Progenitor cell of endocrine pancreas (in vitro differentiated cells): ENCODE data around the gene GAB2. TPM values are rescaled to one million over a fixed set of nuclear protein-coding genes. Genes with fewer than 3 reads are reported as not detected.
A peak's percentile ranks its signal among the peaks of the same experiment; 100 is the strongest.

Experiments
- DNase-seq: peaks from one replicate; pipeline ENCODE4 v3.0.0; 2021; ENCODE audit warnings: low spot score; ENCODE audit not compliant: unreplicated experiment
- H3K27ac Mint-ChIP-seq: 2 replicates; pipeline ENCODE4 v1.8.0; 2021; ENCODE audit warnings: mild to moderate bottlenecking, moderate library complexity, mixed read lengths
- H3K27me3 Mint-ChIP-seq: 2 replicates; pipeline ENCODE4 v1.8.0; 2021; ENCODE audit warnings: mixed read lengths
- H3K36me3 Mint-ChIP-seq: 2 replicates; pipeline ENCODE4 v1.8.0; 2022; ENCODE audit warnings: mixed read lengths; ENCODE audit not compliant: insufficient read depth
- H3K4me1 Mint-ChIP-seq: 2 replicates; pipeline ENCODE4 v1.8.0; 2021; ENCODE audit warnings: low read depth, mixed read lengths
- H3K4me3 Mint-ChIP-seq: 2 replicates; pipeline ENCODE4 v1.8.0; 2021; ENCODE audit warnings: low read depth, mild to moderate bottlenecking, moderate library complexity, mixed read lengths
- H3K9me3 Mint-ChIP-seq: 2 replicates; pipeline ENCODE4 v1.8.0; 2021; ENCODE audit warnings: low read depth, mixed read lengths
- CTCF ChIP-seq: fragments of 200-600 bp; sonication (generic); IDR thresholded peaks from one replicate; pipeline ENCODE4 v1.5.0; 2021; ENCODE audit warnings: antibody characterized with exemption, mild to moderate bottlenecking; ENCODE audit not compliant: unreplicated experiment
- total RNA-seq: library from RNA; stranded (reverse); gene quantifications from 2 replicates; pipeline ENCODE4 v1.2.1, GENCODE V29; 2021

Gene GAB2
- total RNA-seq, 1 donor from 2014 or later = 37.6 TPM

DNA sequence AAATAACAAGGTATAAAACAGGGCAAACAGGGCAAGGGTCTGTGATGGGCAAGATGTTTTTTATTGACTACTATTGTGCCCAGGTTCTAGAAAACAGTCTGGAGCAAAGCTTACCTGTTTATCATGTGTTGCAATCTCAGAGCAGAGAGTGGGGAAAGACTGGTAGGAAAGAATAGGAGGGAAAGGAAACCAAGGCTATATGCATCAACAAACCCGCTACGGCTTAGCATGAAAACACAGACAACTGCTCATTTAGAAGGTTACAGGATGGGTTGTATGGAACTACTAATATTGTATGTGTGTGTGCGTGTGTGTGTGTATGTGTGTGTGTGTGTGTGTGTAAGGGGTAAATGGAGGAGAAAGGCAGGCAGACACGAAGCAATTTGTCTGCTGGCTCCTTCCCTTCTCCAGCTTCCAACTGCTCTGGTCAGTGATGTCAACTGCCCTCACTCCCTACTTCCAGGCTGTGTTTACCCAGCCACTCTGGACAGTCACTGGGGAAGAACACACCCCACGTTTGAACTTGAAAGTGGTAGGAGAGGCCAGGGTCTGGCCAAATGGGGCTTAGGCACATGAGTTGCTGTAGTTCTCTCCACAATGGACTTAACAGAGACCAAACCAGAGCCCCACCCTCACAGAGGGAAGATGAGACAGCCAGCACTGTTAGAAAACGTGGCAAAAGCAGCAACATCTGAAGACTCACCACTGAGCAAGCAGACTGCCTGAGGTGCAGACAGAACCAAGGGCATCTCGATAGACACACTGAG, 47.0 kb downstream of the GAB2 start:
- Mint-ChIP-seq H3K27ac (no peak overlapping the region), H3K9me3 (peaks cover 3% of the 10 kb centered on the region), H3K4me3 (no peak overlapping the region), H3K36me3 (no peaks in the 10 kb centered on the region), H3K27me3 (no peaks in the 10 kb centered on the region), H3K4me1 (peaks cover 16% of the 10 kb centered on the region)
- no peak for DNase-seq
- no peak for TF ChIP-seq CTCF

DNA sequence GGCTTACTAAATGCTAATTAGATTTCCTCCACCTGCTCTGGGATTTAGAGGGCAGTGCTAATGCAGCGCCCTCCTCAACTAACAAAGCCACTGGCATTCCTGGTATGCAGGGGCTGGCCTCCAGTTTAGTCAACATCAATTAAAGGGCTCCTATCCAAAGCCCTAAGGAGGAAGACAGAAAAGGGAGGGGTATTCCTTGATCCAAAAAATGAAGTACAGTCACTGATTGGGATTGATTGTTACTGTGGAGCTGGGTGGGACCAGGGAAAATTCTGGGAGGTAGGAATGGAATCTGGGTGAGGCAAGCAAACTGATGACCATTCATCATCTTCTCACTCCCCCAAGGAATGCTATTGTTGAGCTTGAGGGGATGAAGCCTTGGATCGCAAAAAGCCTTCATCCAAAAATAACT, 52.2 kb downstream of the GAB2 start:
- Mint-ChIP-seq H3K27me3 (no peaks in the 10 kb centered on the region), H3K36me3 (no peaks in the 10 kb centered on the region), H3K9me3 (no peaks in the 10 kb centered on the region), H3K4me3 (no peak overlapping the region), H3K4me1 (peaks cover 14% of the 10 kb centered on the region), H3K27ac (peak overlapping the region; percentile 95)
- no peak for TF ChIP-seq CTCF
- DNase-seq = peak; percentile 12

DNA sequence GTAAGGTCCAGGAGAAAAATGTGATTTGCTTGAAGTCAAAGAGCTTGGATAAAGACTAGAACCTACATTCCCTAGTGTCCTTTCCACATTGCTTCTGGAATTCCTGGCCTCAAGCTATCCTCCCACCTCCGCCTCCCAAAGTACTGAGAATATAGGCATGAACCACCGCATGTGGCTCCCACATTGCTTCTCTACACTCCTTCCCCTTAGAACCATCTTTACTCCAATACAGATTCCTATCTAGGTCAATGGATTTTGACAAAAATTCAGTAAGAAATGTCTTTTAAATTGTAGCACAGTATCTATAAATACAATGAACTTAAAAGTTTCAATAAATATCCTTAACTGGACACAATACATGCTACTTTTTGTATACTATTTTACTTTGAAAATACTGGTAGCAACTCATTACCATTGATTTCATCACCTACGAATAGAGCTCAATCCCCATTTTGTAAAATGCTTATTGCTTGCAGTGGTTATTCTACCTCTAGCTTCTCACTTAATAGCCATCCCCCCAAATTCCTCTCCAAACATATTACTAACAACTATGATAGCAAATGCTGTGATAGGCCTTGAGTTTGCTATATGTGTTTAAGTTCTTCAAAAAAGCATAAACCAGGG, 53.4 kb downstream of the GAB2 start:
- DNase-seq = no peak
- Mint-ChIP-seq H3K27ac (no peak overlapping the region), H3K9me3 (no peaks in the 10 kb centered on the region), H3K4me1 (peaks cover 12% of the 10 kb centered on the region), H3K27me3 (no peaks in the 10 kb centered on the region), H3K36me3 (no peaks in the 10 kb centered on the region), H3K4me3 (no peak overlapping the region)
- TF ChIP-seq CTCF = no peak

DNA sequence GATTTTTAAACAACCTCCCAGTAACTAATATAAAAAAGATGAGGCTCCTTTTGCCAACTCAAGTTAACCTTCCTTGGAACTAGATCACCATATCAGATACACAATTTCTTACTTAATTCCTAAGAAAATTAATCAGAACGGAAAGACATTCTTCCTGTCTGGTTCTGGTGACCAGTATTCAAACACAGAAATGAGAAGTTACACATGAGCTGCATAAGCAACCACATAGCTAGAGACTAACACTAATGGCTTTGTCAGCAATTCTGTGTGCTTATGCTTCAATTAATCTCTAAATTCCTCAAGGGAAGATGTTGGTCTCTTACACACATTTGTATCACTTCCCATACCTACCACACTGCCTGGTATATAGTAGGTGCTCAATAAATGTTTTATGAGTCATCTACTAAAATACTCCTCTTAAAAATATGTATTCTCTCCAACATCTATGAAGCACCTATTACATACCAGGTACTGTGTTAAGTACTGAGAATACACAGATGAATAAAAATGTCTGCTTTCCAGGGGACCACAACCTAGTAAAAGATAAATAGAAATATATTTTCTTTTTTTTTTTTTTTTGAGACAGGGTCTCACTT, 54.5 kb downstream of the GAB2 start:
- Mint-ChIP-seq H3K27me3 (no peaks in the 10 kb centered on the region), H3K27ac (no peak overlapping the region), H3K4me3 (no peak overlapping the region), H3K4me1 (peaks cover 12% of the 10 kb centered on the region), H3K36me3 (no peaks in the 10 kb centered on the region), H3K9me3 (no peaks in the 10 kb centered on the region)
- no peak for DNase-seq
- TF ChIP-seq CTCF = no peak

GRCh38 chr11:78361228-78361627, 56.4 kb downstream of the GAB2 start:
- TF ChIP-seq CTCF = no peak
- H3K9me3 Mint-ChIP-seq = peaks cover 3% of the 10 kb centered on the region
- H3K4me1 Mint-ChIP-seq = peaks cover 12% of the 10 kb centered on the region
- no peak overlapping the region for H3K27ac Mint-ChIP-seq
- H3K27me3 Mint-ChIP-seq = no peaks in the 10 kb centered on the region
- DNase-seq = no peak
- no peak overlapping the region for H3K4me3 Mint-ChIP-seq
- peaks cover 8% of the 10 kb centered on the region for H3K36me3 Mint-ChIP-seq
